Esophagus (tissue), 2 donors: ENCODE data around the gene ADAMTS20. TPM values are rescaled to one million over a fixed set of nuclear protein-coding genes. Genes with fewer than 3 reads are reported as not detected.

Experiments used
- H3K27ac ChIP-seq, 2 donors: one replicate each; pipeline ENCODE4 v1.5.1; 2013; ENCODE audit warnings: low read depth in 2 of 2, mild to moderate bottlenecking in 2 of 2, inconsistent platforms in 1 of 2, low read length in 1 of 2, moderate library complexity in 1 of 2
- H3K27me3 ChIP-seq, 2 donors: one replicate each; pipeline ENCODE4 v1.6.1; 2013; ENCODE audit warnings: low read length in 2 of 2, control low read depth in 1 of 2, mild to moderate bottlenecking in 1 of 2; ENCODE audit not compliant: insufficient read depth in 2 of 2, control insufficient read depth in 1 of 2
- H3K36me3 ChIP-seq, 2 donors: one replicate each; pipeline ENCODE4 v1.6.1; 2013; ENCODE audit warnings: low read length in 1 of 2; ENCODE audit not compliant: control insufficient read depth in 2 of 2, insufficient read depth in 2 of 2
- H3K4me1 ChIP-seq, 2 donors: one replicate each; pipeline ENCODE4 v1.6.1; 2013; ENCODE audit warnings: low read length in 1 of 2; ENCODE audit not compliant: control insufficient read depth in 2 of 2, insufficient read depth in 2 of 2
- H3K4me3 ChIP-seq, 2 donors: one replicate each; pipeline ENCODE4 v1.5.1; 2013; ENCODE audit warnings: low read length in 2 of 2, mild to moderate bottlenecking in 2 of 2, low read depth in 1 of 2, moderate library complexity in 1 of 2
- H3K9me3 ChIP-seq, 2 donors: one replicate each; pipeline ENCODE4 v1.6.1; 2013; ENCODE audit warnings: mild to moderate bottlenecking in 2 of 2, low read depth in 1 of 2, low read length in 1 of 2, moderate library complexity in 1 of 2; ENCODE audit not compliant: control insufficient read depth in 2 of 2, insufficient read depth in 1 of 2
- WGBS, 2 donors: extraction: QIAGEN DNeasy Blood & Tissue Kit; methylation state at CpG; one replicate each; pipeline ENCODE4 v1.1.7; 2013; 5-methylcytosine and 5-hydroxymethylcytosine counted together
- polyA plus RNA-seq, 2 donors: library from polyadenylated mRNA; stranded (reverse); fragments of 200-250 nt; gene quantifications; one replicate each; pipeline ENCODE4 v1.2.3, GENCODE V29; 2013
- donor health status: healthy with polysubstance abuse.
- donor health status: Bipolar disorder and iron deficiency.

The ADAMTS20 gene
- polyA plus RNA-seq, 2 donors = not detected

GRCh38 chr12:43331935-43332334 lies 220.1 kb downstream of the ADAMTS20 start:
- no peaks in the 10 kb centered on the region for H3K36me3 ChIP-seq
- no peak overlapping the region for H3K27ac ChIP-seq
- H3K27me3 ChIP-seq = no peaks in the 10 kb centered on the region
- WGBS, 2 donors = 77 to 79% methylated on average over 3 of the region's 3 CpGs
- no peak overlapping the region for H3K4me3 ChIP-seq
- no peaks in the 10 kb centered on the region for H3K4me1 ChIP-seq
- H3K9me3 ChIP-seq = no peaks in the 10 kb centered on the region

GRCh38 chr12:43329375-43329774 lies 222.6 kb downstream of the ADAMTS20 start:
- Histone ChIP-seq H3K4me3 (no peak overlapping the region), H3K27me3 (no peaks in the 10 kb centered on the region)
- WGBS, 2 donors = 70 to 71% methylated on average over 1 of the region's 1 CpG

GRCh38 chr12:43325786-43326185 lies 226.2 kb downstream of the ADAMTS20 start:
- no peaks in the 10 kb centered on the region for H3K36me3 ChIP-seq
- no peak overlapping the region for H3K27ac ChIP-seq
- H3K9me3 ChIP-seq = no peaks in the 10 kb centered on the region
- H3K4me1 ChIP-seq = no peaks in the 10 kb centered on the region
- 79 to 84% methylated on average over 5 of the region's 5 CpGs for WGBS, 2 donors
- H3K4me3 ChIP-seq = no peak overlapping the region
- H3K27me3 ChIP-seq = no peaks in the 10 kb centered on the region

More at GRCh38 chr12:43329375-43329774, 222.6 kb downstream of the ADAMTS20 start:
- Histone ChIP-seq H3K36me3 (no peaks in the 10 kb centered on the region), H3K4me1 (no peaks in the 10 kb centered on the region), H3K27ac (no peak overlapping the region), H3K9me3 (no peaks in the 10 kb centered on the region)

- WGBS, 2 donors = 63 to 71% methylated on average over 4 of the region's 4 CpGs
- no peaks in the 10 kb centered on the region for H3K27me3 ChIP-seq
- H3K4me3 ChIP-seq = no peak overlapping the region
- H3K27ac ChIP-seq = no peak overlapping the region
- H3K36me3 ChIP-seq = no peaks in the 10 kb centered on the region
- no peaks in the 10 kb centered on the region for H3K4me1 ChIP-seq
- no peaks in the 10 kb centered on the region for H3K9me3 ChIP-seq
Measured at GRCh38 chr12:43320281-43320680, 231.7 kb downstream of the ADAMTS20 start.

GRCh38 chr12:43318021-43318420 lies 234.0 kb downstream of the ADAMTS20 start:
- Histone ChIP-seq H3K4me3 (no peak overlapping the region), H3K9me3 (no peaks in the 10 kb centered on the region), H3K27ac (no peak overlapping the region), H3K27me3 (no peaks in the 10 kb centered on the region), H3K4me1 (no peaks in the 10 kb centered on the region), H3K36me3 (no peaks in the 10 kb centered on the region)
- WGBS, 2 donors = 75 to 76% methylated on average over 4 of the region's 4 CpGs

- WGBS, 2 donors = 41 to 47% methylated on average over 3 of the region's 3 CpGs
- Histone ChIP-seq H3K27ac (no peak overlapping the region), H3K36me3 (no peaks in the 10 kb centered on the region), H3K9me3 (no peaks in the 10 kb centered on the region), H3K4me1 (no peaks in the 10 kb centered on the region), H3K27me3 (no peaks in the 10 kb centered on the region), H3K4me3 (no peak overlapping the region)
Measured at GRCh38 chr12:43317156-43317555, 234.8 kb downstream of the ADAMTS20 start.

GRCh38 chr12:43316520-43316919 lies 235.5 kb downstream of the ADAMTS20 start:
- WGBS, 2 donors = 75 to 78% methylated on average over 1 of the region's 1 CpG
- no peaks in the 10 kb centered on the region for H3K9me3 ChIP-seq

GRCh38 chr12:43315961-43316360 lies 236.0 kb downstream of the ADAMTS20 start:
- Histone ChIP-seq H3K27ac (no peak overlapping the region), H3K36me3 (no peaks in the 10 kb centered on the region), H3K4me3 (no peak overlapping the region), H3K9me3 (no peaks in the 10 kb centered on the region), H3K4me1 (no peaks in the 10 kb centered on the region), H3K27me3 (no peaks in the 10 kb centered on the region)

More at GRCh38 chr12:43316520-43316919, 235.5 kb downstream of the ADAMTS20 start:
- H3K27ac ChIP-seq = no peak overlapping the region
- H3K4me1 ChIP-seq = no peaks in the 10 kb centered on the region
- no peaks in the 10 kb centered on the region for H3K27me3 ChIP-seq
- H3K4me3 ChIP-seq = no peak overlapping the region
- H3K36me3 ChIP-seq = no peaks in the 10 kb centered on the region

- WGBS, 2 donors = 71 to 76% methylated on average over 4 of the region's 4 CpGs
- Histone ChIP-seq H3K27ac (no peak overlapping the region), H3K4me3 (no peak overlapping the region), H3K36me3 (no peaks in the 10 kb centered on the region), H3K9me3 (no peaks in the 10 kb centered on the region), H3K27me3 (no peaks in the 10 kb centered on the region), H3K4me1 (no peaks in the 10 kb centered on the region)
Measured at GRCh38 chr12:43312991-43313505, 239.0 kb downstream of the ADAMTS20 start.

GRCh38 chr12:43310596-43310995 lies 241.4 kb downstream of the ADAMTS20 start:
- Histone ChIP-seq H3K27me3 (no peaks in the 10 kb centered on the region), H3K9me3 (no peaks in the 10 kb centered on the region), H3K4me3 (no peak overlapping the region), H3K27ac (no peak overlapping the region), H3K4me1 (no peaks in the 10 kb centered on the region), H3K36me3 (no peaks in the 10 kb centered on the region)
